ENCODE results near the gene ATF6B. TPM values are rescaled to one million over a fixed set of nuclear protein-coding genes. Genes with fewer than 3 reads are reported as not detected.

ATF6B gene
- total and polyA plus RNA-seq, 2 of the 13 experiments (the other 11 are each of a cell fraction or from before 2014, with no cell fraction given): 18.1 to 44.0 TPM

GRCh38 chr6:32087574-32088486 lies 40.2 kb downstream of the ATF6B start (continued):
- no peak for TF ChIP-seq ZNF775 (CRISPR knock-in tag; IDR thresholded peaks at IDR 0.05; ENCODE audit: borderline replicate concordance)
- TF ChIP-seq ZNF703 (CRISPR knock-in tag; IDR thresholded peaks at IDR 0.05; ENCODE audit: borderline replicate concordance): no peak
- TF ChIP-seq CCAR2 (optimal IDR thresholded peaks at IDR 0.05; ENCODE audit: low read depth, low read length): no peak
- no peak for TF ChIP-seq USF2 (IDR thresholded peaks at IDR 0.05; ENCODE audit: low read depth, low read length)
- TF ChIP-seq USF2 (CRISPR knock-in tag; IDR thresholded peaks at IDR 0.05; ENCODE audit: borderline replicate concordance): no peak
- no peak for TF ChIP-seq ZBTB42 (CRISPR knock-in tag; IDR thresholded peaks at IDR 0.05)
- no peak for TF ChIP-seq AHR (CRISPR knock-in tag; IDR thresholded peaks at IDR 0.05)
- no peak for TF ChIP-seq SUZ12 (IDR thresholded peaks at IDR 0.05; ENCODE audit: low read depth, low read length)
- TF ChIP-seq HOXA3 (CRISPR knock-in tag; IDR thresholded peaks at IDR 0.05): peak; percentile 85
- peak; percentile 42; the same call in 1 of the 2 replicates for TF ChIP-seq ETV5 (CRISPR knock-in tag; IDR thresholded peaks at IDR 0.05; ENCODE audit: borderline replicate concordance)
- TF ChIP-seq ZNF574 (CRISPR knock-in tag; IDR thresholded peaks at IDR 0.05): peak; percentile 81
- TF ChIP-seq ZNF124 (CRISPR knock-in tag; IDR thresholded peaks at IDR 0.05): peak; percentile 99
- TF ChIP-seq JUN (CRISPR knock-in tag; IDR thresholded peaks at IDR 0.05): no peak
- TF ChIP-seq, protein P1, sequence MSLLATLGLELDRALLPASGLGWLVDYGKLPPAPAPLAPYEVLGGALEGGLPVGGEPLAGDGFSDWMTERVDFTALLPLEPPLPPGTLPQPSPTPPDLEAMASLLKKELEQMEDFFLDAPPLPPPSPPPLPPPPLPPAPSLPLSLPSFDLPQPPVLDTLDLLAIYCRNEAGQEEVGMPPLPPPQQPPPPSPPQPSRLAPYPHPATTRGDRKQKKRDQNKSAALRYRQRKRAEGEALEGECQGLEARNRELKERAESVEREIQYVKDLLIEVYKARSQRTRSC (CRISPR knock-in tag; IDR thresholded peaks at IDR 0.05; ENCODE audit: low read depth): no peak
- no peak for TF ChIP-seq ZNF232 (CRISPR knock-in tag; IDR thresholded peaks at IDR 0.05; ENCODE audit: borderline replicate concordance)
- no peak for TF ChIP-seq ZNF749 (CRISPR knock-in tag; IDR thresholded peaks at IDR 0.05; ENCODE audit: borderline replicate concordance)
- peak; percentile 53; the same call in 1 of the 2 replicates for TF ChIP-seq KAT7 (CRISPR knock-in tag; IDR thresholded peaks at IDR 0.05; ENCODE audit: borderline replicate concordance)
- TF ChIP-seq, protein P2, sequence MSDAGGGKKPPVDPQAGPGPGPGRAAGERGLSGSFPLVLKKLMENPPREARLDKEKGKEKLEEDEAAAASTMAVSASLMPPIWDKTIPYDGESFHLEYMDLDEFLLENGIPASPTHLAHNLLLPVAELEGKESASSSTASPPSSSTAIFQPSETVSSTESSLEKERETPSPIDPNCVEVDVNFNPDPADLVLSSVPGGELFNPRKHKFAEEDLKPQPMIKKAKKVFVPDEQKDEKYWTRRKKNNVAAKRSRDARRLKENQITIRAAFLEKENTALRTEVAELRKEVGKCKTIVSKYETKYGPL (CRISPR knock-in tag; IDR thresholded peaks at IDR 0.05): no peak
- TF ChIP-seq RCOR2 (CRISPR knock-in tag; IDR thresholded peaks at IDR 0.05): no peak
- no peak for TF ChIP-seq SMAD9 (CRISPR knock-in tag; IDR thresholded peaks at IDR 0.05)
- 0 out of 2 replicates have a peak, but pooled peaks have one; percentile 24 for TF ChIP-seq RELA (CRISPR knock-in tag; IDR thresholded peaks at IDR 0.05)
- TF ChIP-seq PRMT3 (CRISPR knock-in tag; IDR thresholded peaks at IDR 0.05; ENCODE audit: borderline replicate concordance, low read depth): no peak
- TF ChIP-seq MTF2 (CRISPR knock-in tag; IDR thresholded peaks at IDR 0.05; ENCODE audit: borderline replicate concordance): no peak
- TF ChIP-seq FOSL2 (CRISPR knock-in tag; IDR thresholded peaks at IDR 0.05): peak; percentile 48

All from HepG2 (cell line).